Lung (tissue), 12 donors: ENCODE data around the gene TXNRD1. TPM values are rescaled to one million over a fixed set of nuclear protein-coding genes. Genes with fewer than 3 reads are reported as not detected.

ENCODE experiments used
- ATAC-seq: fragments of 200-7000 bp; cut with Tn5 transposase; one replicate; pipeline ENCODE4 v1.9.1; 2020; ENCODE audit warnings: moderate number of reproducible peaks; ENCODE audit not compliant: insufficient read depth, low FRiP score
- DNase-seq, 3 donors: peaks; one replicate each; pipeline ENCODE4 v3.0.0-alpha.2; 2013 to 2017
- H3K27ac ChIP-seq, 2 donors: one replicate each; pipeline ENCODE4 v1.5.1; 2013; ENCODE audit warnings: mild to moderate bottlenecking in 2 of 2, moderate library complexity in 2 of 2, control low read depth in 1 of 2, inconsistent platforms in 1 of 2, low read depth in 1 of 2, low read length in 1 of 2
- H3K27me3 ChIP-seq, 3 donors: one replicate each; pipeline ENCODE4 v1.5.1; 2013; ENCODE audit warnings: low read length in 2 of 3; ENCODE audit not compliant: control insufficient read depth in 3 of 3, insufficient read depth in 3 of 3
- H3K36me3 ChIP-seq, 4 donors: one replicate each; pipeline ENCODE4 v1.5.1; 2013; ENCODE audit warnings: low read length in 4 of 4, mild to moderate bottlenecking in 1 of 4, moderate library complexity in 1 of 4; ENCODE audit not compliant: control insufficient read depth in 4 of 4, insufficient read depth in 4 of 4
- H3K4me1 ChIP-seq, 5 donors: one replicate each; pipeline ENCODE4 v1.5.1; 2013; ENCODE audit warnings: low read length in 5 of 5, mild to moderate bottlenecking in 2 of 5, moderate library complexity in 1 of 5; ENCODE audit not compliant: control insufficient read depth in 5 of 5, insufficient read depth in 5 of 5
- H3K4me3 ChIP-seq: one replicate; pipeline ENCODE4 v1.5.1; 2013; ENCODE audit warnings: mild to moderate bottlenecking, control low read depth, moderate library complexity
- H3K9ac ChIP-seq, 2 donors: one replicate each; pipeline ENCODE4 v1.5.1; 2013; ENCODE audit warnings: low read length in 2 of 2, control low read depth in 1 of 2; ENCODE audit not compliant: insufficient read depth in 1 of 2
- H3K9me3 ChIP-seq, 4 donors: one replicate each; pipeline ENCODE4 v1.5.1; 2013; ENCODE audit warnings: low read length in 3 of 4, mild to moderate bottlenecking in 1 of 4, moderate library complexity in 1 of 4; ENCODE audit not compliant: control insufficient read depth in 4 of 4, insufficient read depth in 3 of 4
- WGBS, 2 donors: extraction: QIAGEN DNeasy Blood & Tissue Kit; methylation state at CpG; one replicate each; pipeline ENCODE4 v1.1.7; 2013; 5-methylcytosine and 5-hydroxymethylcytosine counted together
- polyA plus RNA-seq, 2 donors: library from polyadenylated mRNA; stranded (reverse); fragments of 200-250 nt; gene quantifications; one replicate each; pipeline ENCODE4 v1.2.1, GENCODE V29; 2013
- total RNA-seq, 2 donors: library from RNA; depleted of rRNA in 1 of 2; stranded (reverse); fragments of >200 nt in 1 of 2; gene quantifications; one replicate each; pipeline ENCODE4 v1.2.1, GENCODE V29; 2014 to 2021
- TF ChIP-seq, protein P1 (sequence below): IDR thresholded peaks from 2 replicates; pipeline ENCODE4 v1.5.1; 2012; ENCODE audit warnings: mild to moderate bottlenecking; ENCODE audit errors: control extremely low read depth, extremely low read depth
- donor health status: control.
- donor health status: control.
- donor health status: Bipolar disorder and iron deficiency.
- donor health status: healthy.
- donor health status: DM: yes; HTN: yes; CAD: no.

Gene TXNRD1
- total and polyA plus RNA-seq, 4 donors = 74.2 to 166 (median 125) TPM

- WGBS, 2 donors = 94 to 96% methylated on average over 8 of the region's 8 CpGs
- no peak for ATAC-seq
- Histone ChIP-seq H3K27me3 (no peaks in the 10 kb centered on the region), H3K4me1 (no peaks in the 10 kb centered on the region), H3K36me3 (no peaks in the 10 kb centered on the region), H3K9ac (no peak overlapping the region), H3K9me3 (peaks cover 0 to 9% (median 5%) of the 10 kb centered on the region in 4 donors), H3K27ac (no peak overlapping the region), H3K4me3 (no peak overlapping the region)
- TF ChIP-seq, protein P1, sequence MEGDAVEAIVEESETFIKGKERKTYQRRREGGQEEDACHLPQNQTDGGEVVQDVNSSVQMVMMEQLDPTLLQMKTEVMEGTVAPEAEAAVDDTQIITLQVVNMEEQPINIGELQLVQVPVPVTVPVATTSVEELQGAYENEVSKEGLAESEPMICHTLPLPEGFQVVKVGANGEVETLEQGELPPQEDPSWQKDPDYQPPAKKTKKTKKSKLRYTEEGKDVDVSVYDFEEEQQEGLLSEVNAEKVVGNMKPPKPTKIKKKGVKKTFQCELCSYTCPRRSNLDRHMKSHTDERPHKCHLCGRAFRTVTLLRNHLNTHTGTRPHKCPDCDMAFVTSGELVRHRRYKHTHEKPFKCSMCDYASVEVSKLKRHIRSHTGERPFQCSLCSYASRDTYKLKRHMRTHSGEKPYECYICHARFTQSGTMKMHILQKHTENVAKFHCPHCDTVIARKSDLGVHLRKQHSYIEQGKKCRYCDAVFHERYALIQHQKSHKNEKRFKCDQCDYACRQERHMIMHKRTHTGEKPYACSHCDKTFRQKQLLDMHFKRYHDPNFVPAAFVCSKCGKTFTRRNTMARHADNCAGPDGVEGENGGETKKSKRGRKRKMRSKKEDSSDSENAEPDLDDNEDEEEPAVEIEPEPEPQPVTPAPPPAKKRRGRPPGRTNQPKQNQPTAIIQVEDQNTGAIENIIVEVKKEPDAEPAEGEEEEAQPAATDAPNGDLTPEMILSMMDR = no peak
- no peak for DNase-seq
Observed at GRCh38 chr12:104237930-104238329, 22.4 kb downstream of the TXNRD1 start.

GRCh38 chr12:104242546-104243206 is 27.1 kb downstream of the TXNRD1 start:
- no peak overlapping the region for H3K9ac ChIP-seq
- ATAC-seq (no peak), DNase-seq (peak in 1 of 3 donors; percentile 43)
- H3K4me1 ChIP-seq = no peaks in the 10 kb centered on the region
- TF ChIP-seq, protein P1 = no peak
- H3K36me3 ChIP-seq = no peaks in the 10 kb centered on the region
- H3K9me3 ChIP-seq = no peaks in the 10 kb centered on the region
- no peak overlapping the region for H3K27ac ChIP-seq
- H3K4me3 ChIP-seq = no peak overlapping the region
- WGBS, 2 donors = 40 to 81% methylated on average over 3 of the region's 3 CpGs
- no peaks in the 10 kb centered on the region for H3K27me3 ChIP-seq

DNA sequence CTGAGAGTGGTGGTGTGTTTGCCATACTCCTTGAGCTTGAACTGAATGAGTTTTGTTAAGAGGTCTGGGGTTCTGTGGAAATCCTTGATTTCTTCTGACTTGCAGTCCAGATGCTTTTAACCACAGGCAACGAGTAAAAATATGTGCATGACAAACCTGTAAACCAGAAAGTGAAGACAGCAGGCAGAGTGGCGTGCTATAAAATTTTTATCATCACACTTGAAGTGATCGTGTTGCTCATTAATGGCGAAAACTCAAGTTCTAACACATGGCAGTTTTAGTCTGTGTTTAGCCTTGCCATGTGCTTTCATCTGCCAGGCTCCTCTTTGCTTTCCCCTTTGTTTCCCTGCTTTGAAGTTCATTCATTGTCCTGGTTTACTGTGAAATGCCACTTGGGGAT is 28.0 kb downstream of the TXNRD1 start:
- TF ChIP-seq, protein P1 = no peak
- Histone ChIP-seq H3K9ac (no peak overlapping the region), H3K27me3 (no peaks in the 10 kb centered on the region), H3K4me3 (no peak overlapping the region), H3K36me3 (no peaks in the 10 kb centered on the region), H3K27ac (no peak overlapping the region), H3K9me3 (no peaks in the 10 kb centered on the region), H3K4me1 (no peaks in the 10 kb centered on the region)
- DNase-seq (peak in 2 of 3 donors; percentile 17 to 48), ATAC-seq (no peak)
- 39 to 69% methylated on average over 4 of the region's 4 CpGs for WGBS, 2 donors

GRCh38 chr12:104243971-104244370 is 28.4 kb downstream of the TXNRD1 start:
- no peak overlapping the region for H3K4me3 ChIP-seq
- H3K36me3 ChIP-seq = no peaks in the 10 kb centered on the region
- H3K9ac ChIP-seq = no peak overlapping the region
- no peaks in the 10 kb centered on the region for H3K9me3 ChIP-seq
- no peaks in the 10 kb centered on the region for H3K4me1 ChIP-seq
- TF ChIP-seq, protein P1 = no peak
- no peak for DNase-seq
- H3K27ac ChIP-seq = no peak overlapping the region
- no peak for ATAC-seq
- WGBS, 2 donors = 70 to 77% methylated on average over 1 of the region's 1 CpG
- H3K27me3 ChIP-seq = no peaks in the 10 kb centered on the region
